Measurements from ENCODE around the gene FSTL5. TPM values are rescaled to one million over a fixed set of nuclear protein-coding genes. Genes with fewer than 3 reads are reported as not detected.
A peak's percentile ranks its signal among the peaks of the same experiment; 100 is the strongest.

The FSTL5 gene
- total and polyA plus RNA-seq, 10 of the 15 experiments (the other 5 are each of a cell fraction or from before 2014, with no cell fraction given): 0.04 to 2.4 (median 0.08) TPM; not detected in 4

DNA sequence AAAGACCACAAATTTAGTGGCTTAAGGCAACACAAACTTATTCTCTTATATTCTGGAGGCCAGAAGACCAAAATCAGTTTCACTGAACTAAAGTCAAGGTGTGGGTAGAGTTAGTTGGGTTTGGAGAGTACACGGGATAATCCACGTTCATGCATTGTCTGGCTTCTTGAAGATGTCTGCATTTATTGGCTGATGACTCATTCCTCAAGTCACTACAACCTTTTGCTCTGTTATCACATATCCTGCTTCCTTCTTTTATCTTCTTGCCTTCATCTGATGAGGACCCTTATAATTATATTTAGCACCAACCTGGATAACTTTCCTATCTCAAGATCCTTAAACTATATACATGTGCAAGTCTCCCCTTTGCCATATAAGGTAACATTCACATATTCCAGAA lies 590.0 kb downstream of the FSTL5 start:
- no peak for DNase-seq (ENCODE audit: low read depth, low spot score)
- no peaks in the 10 kb centered on the region for H3K4me1 ChIP-seq (ENCODE audit: control insufficient read depth, insufficient read depth, low read length)
- 91% methylated on average over 2 of the region's 2 CpGs for WGBS (ENCODE audit: insufficient coverage, insufficient replicate concordance, low lambda C conversion rate, missing lambda C conversion rate)
- H2AFZ ChIP-seq (ENCODE audit: control insufficient read depth, low read depth, low read length): no peak overlapping the region
- no peak for FAIRE-seq
- H3K36me3 ChIP-seq (ENCODE audit: control insufficient read depth in 2 of 2, insufficient read depth in 2 of 2, low read length in 1 of 2): no peaks in the 10 kb centered on the region
- POLR2A ChIA-PET: no interaction called here
- SMC1A ChIA-PET (ENCODE audit: uncharacterized antibody, unreplicated experiment): no interaction called here
- intact Hi-C loops (cut with micrococcal nuclease; ENCODE audit: unreplicated experiment) (no loop called here), in situ Hi-C loops (cut with MboI) (no loop called here)
- no peaks in the 10 kb centered on the region for H3K27me3 ChIP-seq (replicated peaks in 1 of 2; ENCODE audit: control insufficient read depth in 2 of 2, insufficient read depth in 2 of 2, low read length in 1 of 2)
- peak; percentile 74 for ATAC-seq
- CTCF ChIA-PET: no interaction called here
- H4K20me1 ChIP-seq (ENCODE audit: control insufficient read depth, insufficient read depth): no peaks in the 10 kb centered on the region
- BruUV-seq (replicated peaks): no TSS peak
- RAD21 ChIA-PET (ENCODE audit: unreplicated experiment): no interaction called here
- no peak overlapping the region for H3K9ac ChIP-seq (ENCODE audit: control insufficient read depth, insufficient read depth, low read length)
- TF ChIP-seq SPI1 (IDR thresholded peaks at IDR 0.05; ENCODE audit: borderline replicate concordance, insufficient read depth, low read depth, low read length): 0 out of 2 replicates have a peak, but pooled peaks have one; percentile 10
- TF ChIP-seq MEF2A (IDR thresholded peaks at IDR 0.05; ENCODE audit: insufficient read depth, low read depth, low read length): no peak
- TF ChIP-seq JUNB (IDR thresholded peaks at IDR 0.05): peak; percentile 21; the same call in 1 of the 2 replicates
- H3K27ac ChIP-seq (ENCODE audit: control insufficient read depth, insufficient read depth): no peak overlapping the region
- H3K4me2 ChIP-seq (ENCODE audit: control insufficient read depth, insufficient read depth): no peak overlapping the region
- H3K4me3 ChIP-seq: no peak overlapping the region
- H3K79me2 ChIP-seq (ENCODE audit: control insufficient read depth, insufficient read depth, low read length): no peaks in the 10 kb centered on the region
- no peaks in the 10 kb centered on the region for H3K9me3 ChIP-seq (replicated peaks; ENCODE audit: control insufficient read depth, insufficient read depth, low read length)

GRCh38 chr4:161564230-161564834 lies 599.5 kb downstream of the FSTL5 start:
- no peaks in the 10 kb centered on the region for H3K4me1 ChIP-seq (ENCODE audit: control insufficient read depth, insufficient read depth, low read length)
- DNase-seq (ENCODE audit: low read depth, low spot score): no peak
- ATAC-seq: no peak
- WGBS (ENCODE audit: insufficient coverage, insufficient replicate concordance, low lambda C conversion rate, missing lambda C conversion rate): 100% methylated on average over 1 of the region's 1 CpG
- SMC1A ChIA-PET (ENCODE audit: uncharacterized antibody, unreplicated experiment): interaction anchor here (0.8 to 2.1 kb wide), 6 partner anchors 12 to 387 kb away, joined by 3 to 19 read pairs (median 4); no protein-coding TSS in a partner anchor
- no peak overlapping the region for H3K4me2 ChIP-seq (ENCODE audit: control insufficient read depth, insufficient read depth)
- H3K27ac ChIP-seq (ENCODE audit: control insufficient read depth, insufficient read depth): no peak overlapping the region
- BruUV-seq (replicated peaks): no TSS peak
- no peak overlapping the region for H3K9ac ChIP-seq (ENCODE audit: control insufficient read depth, insufficient read depth, low read length)
- CTCF ChIA-PET: interaction anchor here (0.5 to 1.9 kb wide), 17 partner anchors 8 to 605 kb away, joined by 3 to 11 read pairs (median 4); no protein-coding TSS in a partner anchor
- RAD21 ChIA-PET (ENCODE audit: unreplicated experiment): interaction anchor here (0.6 to 2.2 kb wide), 4 partner anchors 82 to 388 kb away, joined by 3 to 19 read pairs (median 3); no protein-coding TSS in a partner anchor
- no peaks in the 10 kb centered on the region for H4K20me1 ChIP-seq (ENCODE audit: control insufficient read depth, insufficient read depth)
- POLR2A ChIA-PET: no interaction called here
- no peak overlapping the region for H2AFZ ChIP-seq (ENCODE audit: control insufficient read depth, low read depth, low read length)
- H3K79me2 ChIP-seq (ENCODE audit: control insufficient read depth, insufficient read depth, low read length): no peaks in the 10 kb centered on the region
- no peaks in the 10 kb centered on the region for H3K9me3 ChIP-seq (replicated peaks; ENCODE audit: control insufficient read depth, insufficient read depth, low read length)
- no peaks in the 10 kb centered on the region for H3K27me3 ChIP-seq (replicated peaks in 1 of 2; ENCODE audit: control insufficient read depth in 2 of 2, insufficient read depth in 2 of 2, low read length in 1 of 2)
- no peak overlapping the region for H3K4me3 ChIP-seq
- intact Hi-C loops (cut with micrococcal nuclease; ENCODE audit: unreplicated experiment): loop anchor here (2.0 to 10.0 kb wide), 2 partner anchors 388 to 600 kb away; partner anchors contain the start of gene FSTL5
- H3K36me3 ChIP-seq (ENCODE audit: control insufficient read depth in 2 of 2, insufficient read depth in 2 of 2, low read length in 1 of 2): no peaks in the 10 kb centered on the region
- no peak for FAIRE-seq
- in situ Hi-C loops (cut with MboI): no loop called here
- TF ChIP-seq SMARCA5 (IDR thresholded peaks at IDR 0.05) (no peak), SMC3 (IDR thresholded peaks at IDR 0.05; ENCODE audit: borderline replicate concordance, low read length) (peak; percentile 33; the same call in 1 of the 2 replicates), STAT3 (IDR thresholded peaks at IDR 0.05; ENCODE audit: low read depth, low read length) (no peak), BMI1 (IDR thresholded peaks at IDR 0.05; ENCODE audit: borderline replicate concordance) (no peak), HCFC1 (IDR thresholded peaks at IDR 0.05; ENCODE audit: low read length) (no peak)
- TF ChIP-seq, protein P1, sequence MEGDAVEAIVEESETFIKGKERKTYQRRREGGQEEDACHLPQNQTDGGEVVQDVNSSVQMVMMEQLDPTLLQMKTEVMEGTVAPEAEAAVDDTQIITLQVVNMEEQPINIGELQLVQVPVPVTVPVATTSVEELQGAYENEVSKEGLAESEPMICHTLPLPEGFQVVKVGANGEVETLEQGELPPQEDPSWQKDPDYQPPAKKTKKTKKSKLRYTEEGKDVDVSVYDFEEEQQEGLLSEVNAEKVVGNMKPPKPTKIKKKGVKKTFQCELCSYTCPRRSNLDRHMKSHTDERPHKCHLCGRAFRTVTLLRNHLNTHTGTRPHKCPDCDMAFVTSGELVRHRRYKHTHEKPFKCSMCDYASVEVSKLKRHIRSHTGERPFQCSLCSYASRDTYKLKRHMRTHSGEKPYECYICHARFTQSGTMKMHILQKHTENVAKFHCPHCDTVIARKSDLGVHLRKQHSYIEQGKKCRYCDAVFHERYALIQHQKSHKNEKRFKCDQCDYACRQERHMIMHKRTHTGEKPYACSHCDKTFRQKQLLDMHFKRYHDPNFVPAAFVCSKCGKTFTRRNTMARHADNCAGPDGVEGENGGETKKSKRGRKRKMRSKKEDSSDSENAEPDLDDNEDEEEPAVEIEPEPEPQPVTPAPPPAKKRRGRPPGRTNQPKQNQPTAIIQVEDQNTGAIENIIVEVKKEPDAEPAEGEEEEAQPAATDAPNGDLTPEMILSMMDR (IDR thresholded peaks at IDR 0.05 in 2 of 3, conservative IDR thresholded peaks at IDR 0.05 in 1 of 3; ENCODE audit: control insufficient read depth in 2 of 3, extremely low read depth in 1 of 3, insufficient read depth in 1 of 3, low read depth in 3 of 3, low read length in 3 of 3): peak in 1 of 3 experiments; percentile 15; a peak in 1 of 6 replicates
- TF ChIP-seq, protein P2, sequence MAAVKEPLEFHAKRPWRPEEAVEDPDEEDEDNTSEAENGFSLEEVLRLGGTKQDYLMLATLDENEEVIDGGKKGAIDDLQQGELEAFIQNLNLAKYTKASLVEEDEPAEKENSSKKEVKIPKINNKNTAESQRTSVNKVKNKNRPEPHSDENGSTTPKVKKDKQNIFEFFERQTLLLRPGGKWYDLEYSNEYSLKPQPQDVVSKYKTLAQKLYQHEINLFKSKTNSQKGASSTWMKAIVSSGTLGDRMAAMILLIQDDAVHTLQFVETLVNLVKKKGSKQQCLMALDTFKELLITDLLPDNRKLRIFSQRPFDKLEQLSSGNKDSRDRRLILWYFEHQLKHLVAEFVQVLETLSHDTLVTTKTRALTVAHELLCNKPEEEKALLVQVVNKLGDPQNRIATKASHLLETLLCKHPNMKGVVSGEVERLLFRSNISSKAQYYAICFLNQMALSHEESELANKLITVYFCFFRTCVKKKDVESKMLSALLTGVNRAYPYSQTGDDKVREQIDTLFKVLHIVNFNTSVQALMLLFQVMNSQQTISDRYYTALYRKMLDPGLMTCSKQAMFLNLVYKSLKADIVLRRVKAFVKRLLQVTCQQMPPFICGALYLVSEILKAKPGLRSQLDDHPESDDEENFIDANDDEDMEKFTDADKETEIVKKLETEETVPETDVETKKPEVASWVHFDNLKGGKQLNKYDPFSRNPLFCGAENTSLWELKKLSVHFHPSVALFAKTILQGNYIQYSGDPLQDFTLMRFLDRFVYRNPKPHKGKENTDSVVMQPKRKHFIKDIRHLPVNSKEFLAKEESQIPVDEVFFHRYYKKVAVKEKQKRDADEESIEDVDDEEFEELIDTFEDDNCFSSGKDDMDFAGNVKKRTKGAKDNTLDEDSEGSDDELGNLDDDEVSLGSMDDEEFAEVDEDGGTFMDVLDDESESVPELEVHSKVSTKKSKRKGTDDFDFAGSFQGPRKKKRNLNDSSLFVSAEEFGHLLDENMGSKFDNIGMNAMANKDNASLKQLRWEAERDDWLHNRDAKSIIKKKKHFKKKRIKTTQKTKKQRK (IDR thresholded peaks at IDR 0.05; ENCODE audit: low read depth, low read length): no peak

Data from GM12878 (cell line).